SH-SY5Y (cell line): ENCODE results near the gene FOXL1.

Experiments used
- GATA2 ChIP-seq: IDR thresholded peaks from 2 replicates; pipeline ENCODE4 v1.6.1; 2011; ENCODE audit warnings: mild to moderate bottlenecking, low read depth, low read length
- GATA3 ChIP-seq: IDR thresholded peaks from 2 replicates; pipeline ENCODE4 v1.6.1; 2011; ENCODE audit warnings: low read depth, mild to moderate bottlenecking, low read length, moderate library complexity

DNA sequence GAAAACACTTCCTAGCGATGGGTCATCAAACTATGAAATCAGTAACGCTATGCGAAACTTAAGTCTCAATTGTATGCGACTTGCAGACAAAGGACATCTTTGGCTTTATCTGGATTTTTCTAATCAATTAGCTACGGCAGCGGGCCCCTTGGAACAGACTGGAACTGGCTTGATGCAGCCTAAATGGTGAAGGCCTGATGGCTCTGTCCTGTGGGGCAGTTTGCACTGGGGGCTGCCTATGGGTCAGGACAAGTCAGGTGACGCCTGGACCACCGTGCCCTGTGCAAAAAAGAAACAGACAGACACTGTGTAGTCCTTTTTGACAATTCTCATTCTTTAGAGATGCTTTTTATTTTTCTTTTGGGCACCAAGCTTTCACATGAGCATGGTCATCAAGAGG, 45.3 kb upstream of the FOXL1 start:
- no peak for TF ChIP-seq GATA2
- no peak for TF ChIP-seq GATA3
